ENCODE data around the gene SLAIN1.

The SLAIN1 gene

DNA sequence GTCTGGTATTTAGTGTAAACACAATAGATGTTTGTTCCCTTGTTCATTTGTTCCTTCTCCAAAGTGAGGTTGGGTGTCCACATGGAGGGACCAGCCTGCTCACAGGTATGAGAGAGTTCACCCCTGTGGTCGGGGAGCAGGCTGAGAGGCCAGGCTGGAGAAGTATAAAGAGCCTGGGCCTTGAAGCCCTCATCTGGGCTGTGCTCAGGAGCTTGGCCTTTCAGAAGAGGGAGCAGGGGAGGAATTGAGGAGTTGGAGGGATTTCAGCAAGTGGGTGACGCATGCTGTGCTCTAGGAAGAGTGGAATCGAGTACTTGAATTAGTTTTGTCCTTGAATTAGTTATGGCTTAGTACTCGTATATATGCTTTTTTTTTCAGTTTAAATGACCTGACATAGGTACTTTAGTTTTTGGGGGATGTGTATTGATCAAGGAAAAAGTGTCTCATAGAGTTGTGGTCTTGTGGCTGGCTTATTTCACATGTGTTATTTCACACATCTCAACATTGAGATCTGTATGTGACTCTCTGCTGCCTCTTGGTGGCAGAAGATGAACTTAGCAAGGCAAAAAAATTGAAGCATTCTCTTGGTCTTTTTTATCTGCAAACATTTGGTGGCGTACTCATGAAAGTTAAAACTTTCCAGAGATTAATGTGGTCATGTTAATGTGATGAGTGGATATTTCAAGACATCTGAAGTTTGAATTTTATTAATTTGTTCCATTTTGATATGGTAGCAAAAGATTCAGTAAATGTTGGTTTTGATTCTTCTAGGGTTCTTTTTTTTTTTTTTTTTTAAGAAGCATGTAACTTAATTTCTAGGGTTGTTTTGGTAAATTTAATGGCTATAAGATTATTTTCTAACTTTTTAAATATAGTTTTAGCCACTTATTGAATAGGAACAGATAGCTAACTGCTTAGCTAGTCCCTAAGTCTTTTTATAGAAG is 54.3 kb downstream of the SLAIN1 start:
- peak; percentile 9 for DNase-seq (ENCODE audit: low read depth)

GRCh38 chr13:77752512-77753069 is 55.1 kb downstream of the SLAIN1 start:
- DNase-seq (ENCODE audit: low read depth) = no peak

GRCh38 chr13:77760893-77761292 is 63.4 kb downstream of the SLAIN1 start:
- DNase-seq (ENCODE audit: low read depth) = no peak

GRCh38 chr13:77767413-77767812 is 69.9 kb downstream of the SLAIN1 start:
- DNase-seq (ENCODE audit: low read depth) = no peak

GRCh38 chr13:77774181-77774580 is 76.7 kb downstream of the SLAIN1 start:
- no peak for DNase-seq (ENCODE audit: low read depth)

- DNase-seq (ENCODE audit: low read depth) = no peak
Observed at GRCh38 chr13:77776704-77777103, 79.2 kb downstream of the SLAIN1 start.

DNA sequence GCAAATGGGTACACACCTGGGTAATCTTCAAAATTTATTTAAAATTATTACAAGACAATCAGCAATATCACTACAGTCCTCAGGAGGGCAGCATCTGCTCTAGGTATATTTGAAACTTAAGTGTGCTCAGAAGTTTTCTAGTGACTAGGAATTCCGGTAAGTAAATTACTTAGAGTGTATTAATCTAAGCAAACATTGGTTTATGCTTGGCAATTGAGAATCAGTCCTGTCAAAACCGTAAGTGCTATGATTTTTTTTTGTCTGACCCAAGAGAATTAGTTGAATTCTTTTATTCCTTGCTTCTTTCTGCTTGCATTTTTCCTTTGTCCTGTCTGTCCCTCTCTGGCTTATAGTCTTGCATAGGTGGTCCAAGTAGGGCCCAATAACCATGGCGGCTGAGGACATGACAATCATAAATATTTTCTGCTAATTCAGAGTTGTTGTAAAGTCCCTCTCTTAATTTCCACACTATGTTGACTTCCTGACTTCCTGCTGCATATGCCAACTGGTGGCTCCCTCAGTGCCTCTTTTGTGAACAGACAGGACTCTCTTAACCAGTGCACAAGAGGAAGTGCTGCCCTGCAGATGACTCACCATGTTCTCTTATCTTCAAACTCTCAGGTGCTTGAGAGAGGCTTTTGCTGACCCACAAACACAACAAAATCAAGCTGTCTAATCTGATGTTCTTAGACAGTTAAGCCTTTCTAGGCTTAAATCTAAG is 82.2 kb downstream of the SLAIN1 start:
- DNase-seq (ENCODE audit: low read depth) = no peak

- DNase-seq (ENCODE audit: low read depth) = no peak
Observed at GRCh38 chr13:77781808-77782207, 84.3 kb downstream of the SLAIN1 start.

DNA sequence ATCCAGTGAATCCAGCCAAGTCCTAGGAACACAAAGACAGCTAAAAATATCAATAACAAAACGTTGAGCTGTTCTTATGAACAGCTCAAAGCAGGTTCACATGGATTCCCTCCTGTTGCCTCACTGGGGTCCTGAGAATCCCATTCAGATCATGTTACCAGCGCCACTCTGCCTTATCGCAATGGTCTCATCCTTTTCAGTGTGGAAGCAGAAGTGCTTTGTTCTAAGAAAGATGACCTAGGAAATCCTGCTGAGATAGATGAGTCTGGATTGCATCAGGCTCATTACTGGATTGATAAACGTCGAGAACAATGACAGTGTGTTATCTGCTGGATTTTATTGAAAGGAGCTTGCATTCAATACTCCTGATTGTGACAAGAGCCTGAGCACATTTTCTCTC is 87.0 kb downstream of the SLAIN1 start:
- DNase-seq (ENCODE audit: low read depth) = no peak

DNA sequence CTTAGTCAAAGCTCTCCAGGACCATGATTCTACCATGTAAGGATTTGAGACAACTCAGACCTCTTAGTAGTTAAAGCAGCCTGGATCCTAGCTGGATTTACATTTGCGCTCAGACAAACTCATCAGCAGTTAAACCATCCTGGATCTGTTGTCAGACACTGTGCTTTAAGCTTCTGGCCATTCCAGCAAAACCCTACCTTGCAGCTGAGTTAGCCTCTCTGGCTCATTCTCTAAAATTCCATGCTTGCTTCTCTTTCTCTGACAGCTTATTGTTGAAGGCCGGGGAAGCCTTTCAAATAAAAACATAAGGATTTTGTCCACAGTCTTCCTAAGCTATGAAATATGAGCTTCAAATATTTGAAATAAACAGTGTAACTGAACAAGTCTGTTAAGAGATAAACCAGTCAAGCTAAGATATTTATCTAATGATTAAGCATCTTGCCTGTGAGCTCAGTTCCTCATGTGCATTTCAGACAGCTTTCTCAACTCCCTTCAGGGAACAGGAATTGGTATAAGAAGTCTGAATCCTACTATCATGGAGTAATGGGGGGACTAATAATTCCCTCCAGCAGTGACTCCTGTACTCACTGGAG is 89.3 kb downstream of the SLAIN1 start:
- no peak for DNase-seq (ENCODE audit: low read depth)

DNA sequence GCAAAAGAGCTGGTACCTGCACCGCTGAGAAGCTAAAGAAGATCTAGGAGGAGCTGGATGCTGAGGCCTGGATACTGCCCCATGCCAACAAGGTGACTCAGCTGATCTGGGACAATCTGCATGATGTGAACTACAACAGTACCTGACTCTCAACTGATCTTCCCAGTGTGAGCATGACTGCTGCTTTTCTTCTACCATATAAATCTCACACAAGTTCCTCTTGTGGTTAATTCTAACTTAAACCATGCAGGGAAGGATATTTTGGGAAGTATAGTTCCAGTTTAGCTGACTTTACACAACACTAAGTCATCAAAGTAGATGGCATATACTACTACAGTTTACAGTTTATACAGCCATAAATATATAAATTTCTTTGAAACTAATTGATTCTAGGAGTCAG is 91.9 kb downstream of the SLAIN1 start:
- no peak for DNase-seq (ENCODE audit: low read depth)

DNA sequence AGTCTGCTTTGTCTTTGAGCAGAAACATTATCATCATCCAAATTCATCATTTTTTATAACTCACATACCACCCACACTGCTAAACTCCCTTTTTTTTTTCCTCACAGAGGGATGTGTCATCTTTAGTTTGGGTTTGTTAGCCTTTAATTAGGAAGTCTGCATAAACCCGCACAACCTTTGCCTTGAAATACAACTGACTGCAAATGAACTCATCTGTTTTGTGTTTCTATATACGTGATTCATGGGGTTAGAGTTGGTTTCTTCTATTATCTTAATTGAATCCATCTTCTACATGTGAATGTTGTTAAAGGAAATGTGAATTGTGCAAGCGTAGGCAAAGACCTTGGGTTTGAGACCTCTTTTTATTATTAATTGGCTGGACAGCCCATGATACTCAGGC is 102.7 kb downstream of the SLAIN1 start:
- DNase-seq (ENCODE audit: low read depth) = no peak

- no peak for DNase-seq (ENCODE audit: low read depth)
Observed at GRCh38 chr13:77806518-77806917, 109.0 kb downstream of the SLAIN1 start.

DNA sequence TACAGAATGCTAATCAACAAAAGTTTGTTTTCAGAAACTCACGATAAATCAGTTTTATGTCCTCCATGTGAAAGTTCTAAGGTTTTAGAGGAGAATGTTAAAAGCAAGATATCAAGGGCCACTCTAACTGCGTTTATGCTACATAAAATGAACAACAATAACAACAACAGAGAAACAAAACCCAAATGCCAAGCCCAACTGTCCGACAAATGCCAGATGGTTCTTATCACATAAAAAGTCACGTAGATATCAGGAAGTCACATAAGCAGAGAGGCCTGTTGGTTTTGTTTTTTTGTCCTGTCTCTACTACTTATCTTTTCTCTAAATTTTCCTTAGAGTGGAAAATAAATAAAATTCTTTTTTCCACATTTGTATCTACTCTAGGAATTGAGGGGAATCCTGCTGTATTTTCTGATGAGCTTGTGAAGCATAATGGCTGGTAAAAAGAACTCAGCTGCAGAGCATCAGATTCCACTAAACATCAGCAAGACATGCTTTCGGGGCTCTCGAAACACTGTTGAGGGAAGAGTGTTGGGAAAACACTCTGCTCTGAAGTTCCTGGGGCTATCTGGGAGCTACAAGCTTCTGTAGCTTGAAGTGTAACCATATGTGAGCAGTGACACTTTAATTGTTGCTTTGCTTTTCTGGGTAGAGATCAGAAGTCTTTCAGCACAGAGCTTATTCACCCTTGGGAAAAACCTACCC is 110.1 kb downstream of the SLAIN1 start:
- DNase-seq (ENCODE audit: low read depth) = no peak

GRCh38 chr13:77810430-77810829 is 112.9 kb downstream of the SLAIN1 start:
- DNase-seq (ENCODE audit: low read depth) = no peak

DNA sequence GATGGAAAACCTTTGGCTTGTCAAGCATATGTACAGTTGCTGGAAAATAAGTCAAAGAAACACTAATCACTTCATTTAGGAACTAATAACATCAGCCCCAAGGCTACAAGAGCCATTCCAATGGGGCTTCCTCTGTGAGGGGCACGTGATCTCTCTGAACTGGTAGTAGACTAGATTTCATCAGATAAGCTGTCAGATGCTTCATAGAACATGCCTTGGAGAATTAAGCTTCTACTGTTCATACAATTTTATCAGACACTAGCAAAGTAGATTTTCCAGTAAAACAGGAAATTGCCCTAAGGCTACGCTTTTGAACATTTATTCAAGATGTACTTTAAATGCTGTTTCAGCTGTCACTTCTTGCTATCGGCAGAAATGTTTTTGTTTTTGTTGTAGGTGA is 113.4 kb downstream of the SLAIN1 start:
- DNase-seq (ENCODE audit: low read depth) = no peak

GRCh38 chr13:77811381-77811780 is 113.9 kb downstream of the SLAIN1 start:
- DNase-seq (ENCODE audit: low read depth) = no peak

DNA sequence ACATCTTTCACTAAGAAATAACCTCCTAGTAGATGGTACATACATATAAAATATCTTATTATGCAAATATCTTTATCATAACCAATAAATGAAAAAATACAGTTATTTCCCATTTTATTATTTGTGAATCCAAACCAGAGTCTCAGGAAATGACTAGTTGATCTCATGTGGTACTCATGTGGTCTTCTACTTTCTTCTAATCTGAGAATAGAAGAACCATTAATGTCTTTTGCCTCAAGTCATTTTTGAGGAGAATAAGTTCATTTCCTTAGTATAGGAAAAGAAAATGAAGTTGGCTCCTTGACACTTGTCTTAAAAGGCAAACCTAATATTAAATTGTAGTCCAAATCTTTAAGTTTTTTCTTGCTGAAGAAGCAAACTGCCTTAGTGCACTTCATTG is 114.5 kb downstream of the SLAIN1 start:
- no peak for DNase-seq (ENCODE audit: low read depth)

Measured in stimulated activated CD8-positive, alpha-beta memory T cell treated with anti-CD3 and anti-CD28 coated beads, Interleukin-15, amount 100 ng/mL, for 1 hour (primary cell).